ENCODE results near the gene FGF14. TPM values are rescaled to one million over a fixed set of nuclear protein-coding genes. Genes with fewer than 3 reads are reported as not detected.

The FGF14 gene
- total RNA-seq, 4 donors from 2014 or later: 0.12 to 3.5 (median 1.3) TPM

- no peak for DNase-seq (ENCODE audit: low spot score)
- no peak for TF ChIP-seq CTCF (IDR thresholded peaks at IDR 0.05)
- no peak for ATAC-seq (ENCODE audit: low FRiP score)
Measured at GRCh38 chr13:102316732-102317131, 85.1 kb downstream of the FGF14 start.

GRCh38 chr13:102312841-102313240 is 89.0 kb downstream of the FGF14 start:
- ATAC-seq (ENCODE audit: low FRiP score) (no peak), DNase-seq (ENCODE audit: low spot score) (no peak)
- no peak for TF ChIP-seq CTCF (IDR thresholded peaks at IDR 0.05)

- ATAC-seq (ENCODE audit: low FRiP score): no peak
- TF ChIP-seq CTCF (IDR thresholded peaks at IDR 0.05): no peak
- no peak for DNase-seq (ENCODE audit: low spot score)
Measured at GRCh38 chr13:102311901-102312300, 89.9 kb downstream of the FGF14 start.

GRCh38 chr13:102311419-102311796 is 90.4 kb downstream of the FGF14 start:
- no peak for DNase-seq (ENCODE audit: low spot score)
- no peak for ATAC-seq (ENCODE audit: low FRiP score)
- no peak for TF ChIP-seq CTCF (IDR thresholded peaks at IDR 0.05)

GRCh38 chr13:102310691-102311418 is 91.0 kb downstream of the FGF14 start:
- DNase-seq (ENCODE audit: low spot score): no peak
- TF ChIP-seq CTCF (IDR thresholded peaks at IDR 0.05): no peak

GRCh38 chr13:102309110-102309509 is 92.7 kb downstream of the FGF14 start:
- no peak for TF ChIP-seq CTCF (IDR thresholded peaks at IDR 0.05)
- no peak for ATAC-seq (ENCODE audit: low FRiP score)
- no peak for DNase-seq (ENCODE audit: low spot score)

More at GRCh38 chr13:102310691-102311418, 91.0 kb downstream of the FGF14 start:
- no peak for ATAC-seq (ENCODE audit: low FRiP score)

GRCh38 chr13:102302534-102302933 is 99.3 kb downstream of the FGF14 start:
- ATAC-seq (ENCODE audit: low FRiP score): no peak
- no peak for TF ChIP-seq CTCF (IDR thresholded peaks at IDR 0.05)
- DNase-seq (ENCODE audit: low spot score): no peak

Measured in omental fat pad (tissue), 4 donors.